IPS-18c (cell line): ENCODE results near the gene PPRC1.

ENCODE experiments used
- H3K4me3 ChIP-seq: 2 replicates; pipeline ENCODE4 v1.7.0; 2013; ENCODE audit warnings: low read depth, mild to moderate bottlenecking, low read length, moderate library complexity; ENCODE audit not compliant: insufficient read depth
- H3K9me3 ChIP-seq: one replicate; pipeline ENCODE4 v1.6.1; 2013; ENCODE audit warnings: mild to moderate bottlenecking, low read length, moderate library complexity; ENCODE audit not compliant: control insufficient read depth, insufficient read depth

The PPRC1 gene

GRCh38 chr10:102114861-102115618, 17.8 kb upstream of the PPRC1 start:
- peak overlapping the region; percentile 76 for H3K4me3 ChIP-seq
- H3K9me3 ChIP-seq = no peaks in the 10 kb centered on the region

GRCh38 chr10:102115775-102116174, 17.1 kb upstream of the PPRC1 start:
- H3K4me3 ChIP-seq = no peak overlapping the region
- H3K9me3 ChIP-seq = no peaks in the 10 kb centered on the region

GRCh38 chr10:102116656-102117055, 16.2 kb upstream of the PPRC1 start:
- H3K4me3 ChIP-seq = peak overlapping the region; percentile 31
- no peaks in the 10 kb centered on the region for H3K9me3 ChIP-seq

GRCh38 chr10:102117391-102118159, 15.3 kb upstream of the PPRC1 start:
- Histone ChIP-seq H3K9me3 (no peaks in the 10 kb centered on the region), H3K4me3 (peak overlapping the region; percentile 31; the same call in 1 of the 2 replicates)

- Histone ChIP-seq H3K9me3 (no peaks in the 10 kb centered on the region), H3K4me3 (peak overlapping the region; percentile 85)
These were observed 14.0 kb upstream of the PPRC1 start for GRCh38 chr10:102118867-102119266.

- peak overlapping the region; percentile 85 for H3K4me3 ChIP-seq
These were observed 13.3 kb upstream of the PPRC1 start for GRCh38 chr10:102119417-102120141.

GRCh38 chr10:102120142-102120990, 12.5 kb upstream of the PPRC1 start, which contains the start of gene LDB1:
Gene LDB1, minus strand, starts transcription at chr10:102120368. Its CDS starts 258 bp downstream, at chr10:102120110.
- H3K9me3 ChIP-seq = no peaks in the 10 kb centered on the region
- H3K4me3 ChIP-seq = peak within 1 kb of the TSS; percentile 85

More at GRCh38 chr10:102119417-102120141, 13.3 kb upstream of the PPRC1 start:
- H3K9me3 ChIP-seq = no peaks in the 10 kb centered on the region

GRCh38 chr10:102120991-102121738, 11.7 kb upstream of the PPRC1 start:
- H3K4me3 ChIP-seq = peak overlapping the region; percentile 85
- H3K9me3 ChIP-seq = no peaks in the 10 kb centered on the region

- H3K4me3 ChIP-seq = peak overlapping the region; percentile 85
- H3K9me3 ChIP-seq = no peaks in the 10 kb centered on the region
These were observed 11.0 kb upstream of the PPRC1 start for GRCh38 chr10:102121739-102122372.

GRCh38 chr10:102122450-102122849, 10.4 kb upstream of the PPRC1 start:
- no peak overlapping the region for H3K4me3 ChIP-seq
- H3K9me3 ChIP-seq = no peaks in the 10 kb centered on the region

- Histone ChIP-seq H3K4me3 (no peak overlapping the region), H3K9me3 (no peaks in the 10 kb centered on the region)
These were observed 9.6 kb upstream of the PPRC1 start for GRCh38 chr10:102123223-102123622.

- Histone ChIP-seq H3K9me3 (no peaks in the 10 kb centered on the region), H3K4me3 (no peak overlapping the region)
These were observed 1.3 kb upstream of the PPRC1 start for GRCh38 chr10:102131286-102132170.

GRCh38 chr10:102132193-102132562, 662 bp upstream of the PPRC1 start:
- no peaks in the 10 kb centered on the region for H3K9me3 ChIP-seq
- H3K4me3 ChIP-seq = no peak overlapping the region; the same call in 1 of the 2 replicates

GRCh38 chr10:102133373-102134195, 744 bp downstream of the PPRC1 start:
- Histone ChIP-seq H3K9me3 (no peaks in the 10 kb centered on the region), H3K4me3 (peak overlapping the region; percentile 98)
